Measurements from ENCODE around the gene MINDY1. TPM values are rescaled to one million over a fixed set of nuclear protein-coding genes. Genes with fewer than 3 reads are reported as not detected.

The MINDY1 gene
- total and polyA plus RNA-seq, 9 of the 15 experiments (the other 6 are each of a cell fraction or from before 2014, with no cell fraction given) = 0.49 to 11.0 (median 6.0) TPM

DNA sequence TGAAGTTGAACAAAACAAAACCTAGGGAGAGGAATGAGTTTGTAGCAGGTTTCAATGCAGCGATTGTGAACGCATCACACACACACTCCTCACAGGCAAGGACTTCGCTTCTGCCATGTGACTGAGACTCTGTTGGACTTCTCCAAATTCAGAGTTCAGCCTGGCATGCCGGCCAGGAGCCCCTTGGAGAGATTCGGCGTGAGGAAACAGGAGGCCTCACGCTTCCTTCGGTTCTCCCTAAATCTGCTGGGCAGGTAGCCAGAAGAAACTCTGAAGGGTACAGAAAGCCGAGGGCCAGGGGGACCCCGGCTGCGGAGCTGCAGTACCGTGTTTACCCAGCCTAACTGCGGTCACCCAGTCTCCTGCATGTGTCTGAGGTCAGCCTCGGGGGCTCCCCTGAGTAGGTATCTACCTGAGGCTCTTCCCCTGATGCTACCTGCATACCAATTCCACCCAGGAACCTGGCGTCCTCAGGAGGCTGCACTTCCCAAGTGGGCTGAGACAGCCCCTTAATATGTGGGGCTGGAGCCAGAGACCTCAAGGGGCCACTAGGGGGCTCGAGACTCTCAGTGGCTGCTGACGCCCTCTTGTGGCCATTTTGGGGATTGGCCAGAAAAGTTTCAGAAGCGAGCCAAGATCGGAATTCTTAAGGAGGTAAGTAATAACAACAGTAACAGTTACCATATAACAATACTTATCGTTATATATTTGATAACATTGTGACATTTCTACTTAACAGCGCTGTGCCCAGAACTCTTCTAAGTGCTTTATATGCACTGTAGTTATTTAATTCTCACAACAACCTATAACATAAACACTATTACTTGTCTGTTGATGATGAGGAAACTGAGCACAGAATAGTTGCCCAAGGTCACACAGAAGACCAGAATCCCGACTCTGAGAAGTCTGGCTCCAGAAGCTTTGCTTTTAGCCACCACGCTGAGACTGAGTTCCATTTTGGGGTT, 27.3 kb downstream of the MINDY1 start (continued):
- TF ChIP-seq, protein P1, sequence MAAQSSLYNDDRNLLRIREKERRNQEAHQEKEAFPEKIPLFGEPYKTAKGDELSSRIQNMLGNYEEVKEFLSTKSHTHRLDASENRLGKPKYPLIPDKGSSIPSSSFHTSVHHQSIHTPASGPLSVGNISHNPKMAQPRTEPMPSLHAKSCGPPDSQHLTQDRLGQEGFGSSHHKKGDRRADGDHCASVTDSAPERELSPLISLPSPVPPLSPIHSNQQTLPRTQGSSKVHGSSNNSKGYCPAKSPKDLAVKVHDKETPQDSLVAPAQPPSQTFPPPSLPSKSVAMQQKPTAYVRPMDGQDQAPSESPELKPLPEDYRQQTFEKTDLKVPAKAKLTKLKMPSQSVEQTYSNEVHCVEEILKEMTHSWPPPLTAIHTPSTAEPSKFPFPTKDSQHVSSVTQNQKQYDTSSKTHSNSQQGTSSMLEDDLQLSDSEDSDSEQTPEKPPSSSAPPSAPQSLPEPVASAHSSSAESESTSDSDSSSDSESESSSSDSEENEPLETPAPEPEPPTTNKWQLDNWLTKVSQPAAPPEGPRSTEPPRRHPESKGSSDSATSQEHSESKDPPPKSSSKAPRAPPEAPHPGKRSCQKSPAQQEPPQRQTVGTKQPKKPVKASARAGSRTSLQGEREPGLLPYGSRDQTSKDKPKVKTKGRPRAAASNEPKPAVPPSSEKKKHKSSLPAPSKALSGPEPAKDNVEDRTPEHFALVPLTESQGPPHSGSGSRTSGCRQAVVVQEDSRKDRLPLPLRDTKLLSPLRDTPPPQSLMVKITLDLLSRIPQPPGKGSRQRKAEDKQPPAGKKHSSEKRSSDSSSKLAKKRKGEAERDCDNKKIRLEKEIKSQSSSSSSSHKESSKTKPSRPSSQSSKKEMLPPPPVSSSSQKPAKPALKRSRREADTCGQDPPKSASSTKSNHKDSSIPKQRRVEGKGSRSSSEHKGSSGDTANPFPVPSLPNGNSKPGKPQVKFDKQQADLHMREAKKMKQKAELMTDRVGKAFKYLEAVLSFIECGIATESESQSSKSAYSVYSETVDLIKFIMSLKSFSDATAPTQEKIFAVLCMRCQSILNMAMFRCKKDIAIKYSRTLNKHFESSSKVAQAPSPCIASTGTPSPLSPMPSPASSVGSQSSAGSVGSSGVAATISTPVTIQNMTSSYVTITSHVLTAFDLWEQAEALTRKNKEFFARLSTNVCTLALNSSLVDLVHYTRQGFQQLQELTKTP (IDR thresholded peaks at IDR 0.05; ENCODE audit: low read depth in 1 of 2, partially characterized antibody in 2 of 2) = no peak
- no peak for TF ChIP-seq SP2 (IDR thresholded peaks at IDR 0.05; ENCODE audit: extremely low read depth, low read depth, low read length, poor library complexity, severe bottlenecking)
- TF ChIP-seq, protein P2, sequence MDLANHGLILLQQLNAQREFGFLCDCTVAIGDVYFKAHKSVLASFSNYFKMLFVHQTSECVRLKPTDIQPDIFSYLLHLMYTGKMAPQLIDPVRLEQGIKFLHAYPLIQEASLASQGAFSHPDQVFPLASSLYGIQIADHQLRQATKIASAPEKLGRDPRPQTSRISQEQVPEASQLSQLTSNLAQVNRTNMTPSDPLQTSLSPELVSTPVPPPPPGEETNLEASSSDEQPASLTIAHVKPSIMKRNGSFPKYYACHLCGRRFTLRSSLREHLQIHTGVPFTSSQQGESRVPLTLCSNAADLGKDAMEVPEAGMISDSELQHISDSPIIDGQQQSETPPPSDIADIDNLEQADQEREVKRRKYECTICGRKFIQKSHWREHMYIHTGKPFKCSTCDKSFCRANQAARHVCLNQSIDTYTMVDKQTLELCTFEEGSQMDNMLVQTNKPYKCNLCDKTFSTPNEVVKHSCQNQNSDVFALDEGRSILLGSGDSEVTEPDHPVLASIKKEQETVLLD (IDR thresholded peaks at IDR 0.05) = 0 out of 2 replicates have a peak, but pooled peaks have one; percentile 50
- no peak for TF ChIP-seq ZBED1 (IDR thresholded peaks at IDR 0.05)
- TF ChIP-seq, protein P3, sequence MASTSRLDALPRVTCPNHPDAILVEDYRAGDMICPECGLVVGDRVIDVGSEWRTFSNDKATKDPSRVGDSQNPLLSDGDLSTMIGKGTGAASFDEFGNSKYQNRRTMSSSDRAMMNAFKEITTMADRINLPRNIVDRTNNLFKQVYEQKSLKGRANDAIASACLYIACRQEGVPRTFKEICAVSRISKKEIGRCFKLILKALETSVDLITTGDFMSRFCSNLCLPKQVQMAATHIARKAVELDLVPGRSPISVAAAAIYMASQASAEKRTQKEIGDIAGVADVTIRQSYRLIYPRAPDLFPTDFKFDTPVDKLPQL (IDR thresholded peaks at IDR 0.05; ENCODE audit: extremely low read depth, insufficient read length) = no peak
- no peak for TF ChIP-seq ZNF184 (CRISPR knock-in tag; IDR thresholded peaks at IDR 0.05)
- no peak for TF ChIP-seq ETV1 (tag; conservative IDR thresholded peaks at IDR 0.05; ENCODE audit: low read depth)
- TF ChIP-seq HDGF (IDR thresholded peaks at IDR 0.05) = no peak
- TF ChIP-seq ZNF12 (CRISPR knock-in tag; IDR thresholded peaks at IDR 0.05) = no peak
- peak; percentile 85 for TF ChIP-seq RB1 (IDR thresholded peaks at IDR 0.05; ENCODE audit: low read depth)
- TF ChIP-seq, protein P4, sequence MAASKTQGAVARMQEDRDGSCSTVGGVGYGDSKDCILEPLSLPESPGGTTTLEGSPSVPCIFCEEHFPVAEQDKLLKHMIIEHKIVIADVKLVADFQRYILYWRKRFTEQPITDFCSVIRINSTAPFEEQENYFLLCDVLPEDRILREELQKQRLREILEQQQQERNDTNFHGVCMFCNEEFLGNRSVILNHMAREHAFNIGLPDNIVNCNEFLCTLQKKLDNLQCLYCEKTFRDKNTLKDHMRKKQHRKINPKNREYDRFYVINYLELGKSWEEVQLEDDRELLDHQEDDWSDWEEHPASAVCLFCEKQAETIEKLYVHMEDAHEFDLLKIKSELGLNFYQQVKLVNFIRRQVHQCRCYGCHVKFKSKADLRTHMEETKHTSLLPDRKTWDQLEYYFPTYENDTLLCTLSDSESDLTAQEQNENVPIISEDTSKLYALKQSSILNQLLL (CRISPR knock-in tag; IDR thresholded peaks at IDR 0.05; ENCODE audit: borderline replicate concordance) = no peak
- no peak for TF ChIP-seq ZNF124 (CRISPR knock-in tag; IDR thresholded peaks at IDR 0.05)
- no peak for TF ChIP-seq PPARD (CRISPR knock-in tag; IDR thresholded peaks at IDR 0.05)
- TF ChIP-seq FOSL1 (tag; conservative IDR thresholded peaks at IDR 0.05) = peak; percentile 16; the same call in 1 of the 2 replicates
- TF ChIP-seq, protein P5, sequence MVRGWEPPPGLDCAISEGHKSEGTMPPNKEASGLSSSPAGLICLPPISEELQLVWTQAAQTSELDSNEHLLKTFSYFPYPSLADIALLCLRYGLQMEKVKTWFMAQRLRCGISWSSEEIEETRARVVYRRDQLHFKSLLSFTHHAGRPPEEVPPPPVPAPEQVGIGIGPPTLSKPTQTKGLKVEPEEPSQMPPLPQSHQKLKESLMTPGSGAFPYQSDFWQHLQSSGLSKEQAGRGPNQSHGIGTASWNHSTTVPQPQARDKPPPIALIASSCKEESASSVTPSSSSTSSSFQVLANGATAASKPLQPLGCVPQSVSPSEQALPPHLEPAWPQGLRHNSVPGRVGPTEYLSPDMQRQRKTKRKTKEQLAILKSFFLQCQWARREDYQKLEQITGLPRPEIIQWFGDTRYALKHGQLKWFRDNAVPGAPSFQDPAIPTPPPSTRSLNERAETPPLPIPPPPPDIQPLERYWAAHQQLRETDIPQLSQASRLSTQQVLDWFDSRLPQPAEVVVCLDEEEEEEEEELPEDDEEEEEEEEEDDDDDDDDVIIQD (CRISPR knock-in tag; IDR thresholded peaks at IDR 0.05) = no peak
- no peak for TF ChIP-seq ILK (tag; IDR thresholded peaks at IDR 0.05; ENCODE audit: borderline replicate concordance, low read depth)
- no peak for TF ChIP-seq NCOA2 (IDR thresholded peaks at IDR 0.05; ENCODE audit: partially characterized antibody in 2 of 2)
- TF ChIP-seq DACH1 (IDR thresholded peaks at IDR 0.05; ENCODE audit: partially characterized antibody) = no peak

Data from K562 (cell line).